H1 (cell line): ENCODE results near the gene PRKCSH. TPM values are rescaled to one million over a fixed set of nuclear protein-coding genes. Genes with fewer than 3 reads are reported as not detected.
A peak's percentile ranks its signal among the peaks of the same experiment; 100 is the strongest.

Experiments used
- CTCF ChIA-PET: fragments of 300-600 bp; sonication (Branson Sonifier 250); formaldehyde crosslinking; loops from one replicate; lab custom pipeline; 2021; ENCODE audit not compliant: partially characterized antibody; lab: Charles Lee
- POLR2A ChIA-PET: fragments of 300-600 bp; sonication (Branson Sonifier 250); formaldehyde crosslinking; loops from one replicate; lab custom pipeline; 2021; ENCODE audit warnings: inconsistent platforms; ENCODE audit not compliant: partially characterized antibody; lab: Charles Lee
- DNase-seq, 2 experiments: peaks; one replicate each; pipeline versions ENCODE4 v3.0.0 to v3.0.0-alpha.2; 2010 to 2022; ENCODE audit warnings: low spot score in 2 of 2, low read depth in 1 of 2, mixed read lengths in 1 of 2
- FAIRE-seq: peaks from 2 replicates; lab custom pipeline; 2011; peaks lifted over from hg19 to GRCh38; lab: Jason Lieb, UNC
- H2AFZ ChIP-seq: 2 replicates; pipeline ENCODE4 v1.8.1; 2012; ENCODE audit warnings: low read length, inconsistent platforms
- H2AK5ac ChIP-seq: 2 replicates; pipeline ENCODE4 v1.6.1; 2013; ENCODE audit warnings: low read depth, low read length
- H2BK120ac ChIP-seq: replicated peaks from 2 replicates; pipeline ENCODE3; 2013; ENCODE audit warnings: low read depth, low read length, inconsistent platforms
- H2BK12ac ChIP-seq: 2 replicates; pipeline ENCODE4 v1.6.1; 2013; ENCODE audit warnings: low read depth, low read length
- H2BK15ac ChIP-seq: 2 replicates; pipeline ENCODE4 v1.6.1; 2013; ENCODE audit warnings: low read length
- H2BK20ac ChIP-seq: 2 replicates; pipeline ENCODE4 v1.6.1; 2013; ENCODE audit warnings: low read length
- H2BK5ac ChIP-seq: 2 replicates; pipeline ENCODE4 v1.6.1; 2013; ENCODE audit warnings: low read depth, low read length
- H3K14ac ChIP-seq: 2 replicates; pipeline ENCODE4 v1.6.1; 2013; ENCODE audit warnings: inconsistent platforms; ENCODE audit not compliant: insufficient read length
- H3K18ac ChIP-seq: 2 replicates; pipeline ENCODE4 v1.6.1; 2013; ENCODE audit warnings: low read length; ENCODE audit errors: extremely low read depth
- H3K23ac ChIP-seq: 2 replicates; pipeline ENCODE4 v1.6.1; 2013; ENCODE audit warnings: inconsistent platforms; ENCODE audit not compliant: insufficient read length
- H3K23me2 ChIP-seq: 2 replicates; pipeline ENCODE4 v1.6.1; 2013; ENCODE audit warnings: low read depth, low read length
- H3K27ac ChIP-seq: 2 replicates; pipeline ENCODE4 v1.6.1; 2011; ENCODE audit warnings: low read depth, low read length, inconsistent platforms
- H3K27me3 ChIP-seq, 4 experiments: replicated peaks in 1 of 4; 1 replicate in 1 of 4; 2 replicates in 3 of 4; pipeline versions ENCODE4 v1.6.1 to v1.8.1; 2011 to 2013; ENCODE audit warnings: low read length in 3 of 4, mild to moderate bottlenecking in 3 of 4, inconsistent platforms in 2 of 4, mixed read lengths in 2 of 4, moderate library complexity in 1 of 4; ENCODE audit not compliant: control insufficient read depth in 3 of 4, insufficient read depth in 3 of 4; ENCODE audit errors: extremely low read depth in 1 of 4
- H3K36me3 ChIP-seq, 4 experiments: 2 replicates each; pipeline versions ENCODE4 v1.6.1 to v1.8.1; 2011 to 2013; ENCODE audit warnings: mild to moderate bottlenecking in 4 of 4, low read length in 3 of 4, moderate library complexity in 2 of 4, control low read depth in 1 of 4, inconsistent platforms in 1 of 4; ENCODE audit not compliant: insufficient read depth in 4 of 4, control insufficient read depth in 2 of 4
- H3K4ac ChIP-seq: replicated peaks from 2 replicates; pipeline ENCODE3; 2013; ENCODE audit warnings: low read length, low read depth, mixed read lengths, inconsistent platforms; ENCODE audit not compliant: insufficient read length
- H3K4me1 ChIP-seq, 4 experiments: replicated peaks in 1 of 4; 1 replicate in 1 of 4; 2 replicates in 3 of 4; pipeline versions ENCODE4 v1.6.1 to v1.8.1; 2011 to 2013; ENCODE audit warnings: low read length in 3 of 4, inconsistent platforms in 2 of 4, mixed read lengths in 1 of 4; ENCODE audit not compliant: insufficient read depth in 4 of 4, control insufficient read depth in 3 of 4
- H3K4me2 ChIP-seq, 2 experiments: 2 replicates each; pipeline versions ENCODE4 v1.6.1 to v1.8.1; 2011 to 2013; ENCODE audit warnings: low read depth in 2 of 2, low read length in 2 of 2, control low read depth in 1 of 2, inconsistent platforms in 1 of 2, mild to moderate bottlenecking in 1 of 2; ENCODE audit not compliant: insufficient read depth in 1 of 2
- H3K4me3 ChIP-seq, 4 experiments: fragments of 200-600, 300-600 bp in 1 of 4; sonication (generic), shearing (Covaris generic), sonication (Bioruptor Twin) in 1 of 4; 2 replicates each; pipeline versions ENCODE4 v1.5.1 to v1.8.1; 2011 to 2016; ENCODE audit warnings: low read length in 4 of 4, low read depth in 3 of 4, control low read depth in 2 of 4, inconsistent platforms in 2 of 4, mild to moderate bottlenecking in 2 of 4, mixed read lengths in 1 of 4, moderate library complexity in 1 of 4; ENCODE audit not compliant: insufficient read depth in 2 of 4; ENCODE audit errors: extremely low read depth in 1 of 4
- H3K56ac ChIP-seq: replicated peaks from 2 replicates; pipeline ENCODE3; 2013; ENCODE audit warnings: low read depth, mild to moderate bottlenecking, mixed read lengths, low read length, inconsistent platforms; ENCODE audit not compliant: insufficient read length
- H3K79me1 ChIP-seq: 2 replicates; pipeline ENCODE4 v1.6.1; 2013; ENCODE audit warnings: low read depth, low read length, control low read depth
- H3K79me2 ChIP-seq, 2 experiments: 2 replicates each; pipeline versions ENCODE4 v1.6.1 to v1.8.1; 2012 to 2013; ENCODE audit warnings: low read length in 2 of 2, mild to moderate bottlenecking in 2 of 2, inconsistent platforms in 1 of 2; ENCODE audit not compliant: insufficient read depth in 2 of 2, control insufficient read depth in 1 of 2
- H3K9ac ChIP-seq, 4 experiments: replicated peaks in 1 of 4; 1 replicate in 1 of 4; 2 replicates in 3 of 4; pipeline versions ENCODE4 v1.6.1 to v1.8.1; 2011 to 2013; ENCODE audit warnings: low read depth in 3 of 4, low read length in 3 of 4, control low read depth in 2 of 4, mild to moderate bottlenecking in 2 of 4, moderate library complexity in 2 of 4, inconsistent platforms in 1 of 4; ENCODE audit errors: extremely low read depth in 1 of 4
- H3K9me3 ChIP-seq, 2 experiments: 2 replicates each; pipeline versions ENCODE4 v1.6.1 to v1.8.1; 2012 to 2013; ENCODE audit warnings: mild to moderate bottlenecking in 2 of 2, moderate library complexity in 2 of 2, control low read depth in 1 of 2, inconsistent platforms in 1 of 2, low read depth in 1 of 2, low read length in 1 of 2, mixed read lengths in 1 of 2; ENCODE audit not compliant: insufficient read depth in 2 of 2
- H4K20me1 ChIP-seq, 2 experiments: replicated peaks in 1 of 2; 2 replicates each; pipeline versions ENCODE3 to v1.8.1; 2011 to 2013; ENCODE audit warnings: inconsistent platforms in 2 of 2, low read length in 2 of 2, mild to moderate bottlenecking in 1 of 2; ENCODE audit not compliant: insufficient read depth in 2 of 2, control insufficient read depth in 1 of 2
- H4K5ac ChIP-seq: 2 replicates; pipeline ENCODE4 v1.6.1; 2013; ENCODE audit warnings: low read length, low read depth, mixed read lengths, inconsistent platforms; ENCODE audit not compliant: insufficient read length
- H4K8ac ChIP-seq: 2 replicates; pipeline ENCODE4 v1.8.0; 2013; ENCODE audit warnings: mild to moderate bottlenecking, moderate library complexity, low read length, inconsistent platforms; ENCODE audit not compliant: insufficient read depth; ENCODE audit errors: extremely low read depth
- H4K91ac ChIP-seq: replicated peaks from 2 replicates; pipeline ENCODE3; 2013; ENCODE audit warnings: low read length, mixed read lengths, inconsistent platforms; ENCODE audit not compliant: insufficient read length
- CHD2 ChIP-seq: IDR thresholded peaks from 2 replicates; pipeline ENCODE4 v1.6.1; 2012; ENCODE audit warnings: low read length, improper control_type of control experiment
- SAP30 ChIP-seq: fragments of 300-600 bp; sonication (generic); IDR thresholded peaks from 2 replicates; pipeline ENCODE4 v1.7.1; 2012; ENCODE audit warnings: low read length, moderate library complexity, mild to moderate bottlenecking, inconsistent platforms; ENCODE audit not compliant: insufficient read depth, insufficient replicate concordance
- WGBS, 2 experiments: shearing (Covaris generic) in 1 of 2; methylation state at CpG; one replicate each; pipeline versions ENCODE4 v1.1.6 to v1.1.7; 2013 to 2015; ENCODE audit warnings: low lambda C conversion rate in 2 of 2, mixed read lengths in 2 of 2, inconsistent platforms in 1 of 2, low coverage in 1 of 2, missing lambda C conversion rate in 1 of 2; ENCODE audit not compliant: insufficient replicate concordance in 2 of 2, insufficient coverage in 1 of 2, insufficient read length in 1 of 2; ENCODE audit errors: extremely low coverage in 1 of 2, missing lambda C conversion rate in 1 of 2; 5-methylcytosine and 5-hydroxymethylcytosine counted together
- polyA plus RNA-seq, 7 experiments: library from polyadenylated mRNA; depleted of rRNA in 3 of 7; stranded (reverse) in 5 of 7; unstranded in 2 of 7; fragments of >200 nt in 5 of 7; fragments of 200-250 nt in 2 of 7; gene quantifications; 1 replicate in 5 of 7; 2 replicates in 1 of 7; 4 replicates in 1 of 7; pipeline versions ENCODE4 v1.2.1 to v1.2.3, GENCODE V29; 2011 to 2013; ENCODE audit warnings: missing spikeins in 2 of 7, mixed read lengths in 2 of 7
- total RNA-seq: library from RNA; stranded (reverse); fragmentation: NEBNext Ultra II Directional; extraction: Animal tissue kit (Norgen Biotek cat#: 25700); gene quantifications from 2 replicates; pipeline ENCODE4 v1.2.1, GENCODE V29; 2021

PRKCSH gene
- total and polyA plus RNA-seq, 2 of the 8 experiments (the other 6 are each of a cell fraction or from before 2014, with no cell fraction given) = 97.2 to 337 TPM

DNA sequence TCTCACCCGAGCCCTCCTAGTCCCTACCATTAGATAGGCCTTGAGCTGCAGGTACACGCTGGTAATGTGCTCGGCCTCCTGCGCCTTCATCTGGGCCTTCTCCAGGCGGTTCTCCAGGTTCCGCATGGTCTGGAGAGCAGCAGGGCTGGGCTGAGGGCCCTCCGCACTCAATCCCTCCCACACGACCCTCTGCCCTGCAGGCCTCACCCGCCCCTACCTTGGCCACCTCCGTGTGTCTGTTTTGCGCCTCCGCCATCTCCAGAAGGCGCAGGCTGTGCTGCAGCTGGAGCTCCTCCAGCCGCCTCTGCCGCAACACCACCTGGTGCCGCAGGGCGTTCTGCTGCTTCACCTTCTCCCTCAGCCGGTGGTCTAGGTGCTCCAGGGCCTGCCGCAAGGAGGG lies 8.8 kb upstream of the PRKCSH start:
- DNase-seq (no peak), FAIRE-seq (no peak)
- H4K8ac ChIP-seq = peak overlapping the region; percentile 41; the same call in 1 of the 2 replicates
- no peaks in the 10 kb centered on the region for H3K9me3 ChIP-seq
- no peaks in the 10 kb centered on the region for H4K20me1 ChIP-seq
- 89% methylated on average over 19 of the region's 19 CpGs; no CpG with 5 or more reads in 1 of the 2 experiments for WGBS, 2 experiments
- H4K91ac ChIP-seq = peak overlapping the region; percentile 22
- peaks cover 7% of the 10 kb centered on the region; the same call in 1 of the 2 replicates for H3K23me2 ChIP-seq
- peak overlapping the region; percentile 2; the same call in 1 of the 2 replicates for H2AK5ac ChIP-seq
- no peak overlapping the region; the same call in 1 of the 2 replicates for H3K18ac ChIP-seq
- H3K79me1 ChIP-seq = no peaks in the 10 kb centered on the region
- peak overlapping the region; percentile 52; the same call in 1 of the 2 replicates for H2BK5ac ChIP-seq
- H2BK20ac ChIP-seq = no peak overlapping the region
- H3K4me3 ChIP-seq = no peak overlapping the region
- peaks cover 2 to 16% (median 13%) of the 10 kb centered on the region in 4 experiments for H3K27me3 ChIP-seq
- POLR2A ChIA-PET = interaction anchor here (1.1 to 1.4 kb wide), 2 partner anchors 8 to 9 kb away, joined by 5 read pairs; partner anchors contain the start of genes ODAD3 and PRKCSH
- H3K56ac ChIP-seq = no peak overlapping the region
- no peak overlapping the region for H3K23ac ChIP-seq
- no peaks in the 10 kb centered on the region for H3K79me2 ChIP-seq
- peaks cover 0 to 13% (median 6%) of the 10 kb centered on the region in 4 experiments; a peak in 5 of 7 replicates for H3K4me1 ChIP-seq
- H3K27ac ChIP-seq = no peak overlapping the region
- no peak overlapping the region for H3K4ac ChIP-seq
- H2BK120ac ChIP-seq = no peak overlapping the region
- H3K9ac ChIP-seq = no peak overlapping the region
- TF ChIP-seq CHD2 (no peak), SAP30 (no peak)
- H2BK12ac ChIP-seq = no peak overlapping the region
- no peak overlapping the region for H4K5ac ChIP-seq
- H2AFZ ChIP-seq = no peak overlapping the region
- no peak overlapping the region for H3K14ac ChIP-seq
- no peaks in the 10 kb centered on the region for H3K36me3 ChIP-seq
- no peak overlapping the region for H3K4me2 ChIP-seq
- H2BK15ac ChIP-seq = 0 out of 2 replicates have a peak overlapping the region, but pooled peaks have one; percentile 88
- CTCF ChIA-PET = interaction anchor here (0.9 to 2.5 kb wide), 5 partner anchors 9 to 56 kb away, joined by 3 to 12 read pairs (median 3); partner anchors contain the start of genes ODAD3 and PRKCSH
